Neural cell (in vitro differentiated cells): ENCODE data around the gene HIVEP1. TPM values are rescaled to one million over a fixed set of nuclear protein-coding genes. Genes with fewer than 3 reads are reported as not detected.

Experiments used
- H2AFZ ChIP-seq: fragments of 200-600, 300-800 bp; sonication (generic), shearing (Covaris generic); 2 replicates; pipeline ENCODE4 v1.6.0; 2014; ENCODE audit warnings: low read depth, mild to moderate bottlenecking, antibody characterized with exemption, low read length, moderate library complexity
- H3F3A ChIP-seq: fragments of 200-600 bp; shearing (Covaris generic); 2 replicates; pipeline ENCODE4 v1.6.1; 2016; ENCODE audit warnings: mild to moderate bottlenecking, moderate library complexity, mixed read lengths, antibody characterized with exemption, low read length; ENCODE audit not compliant: insufficient read depth, poor library complexity, severe bottlenecking
- H3K27ac ChIP-seq: fragments of 200-600, 300-800 bp; sonication (generic), shearing (Covaris generic); 2 replicates; pipeline ENCODE4 v1.5.1; 2014; ENCODE audit warnings: mild to moderate bottlenecking, low read length, moderate library complexity
- H3K27me3 ChIP-seq: fragments of 300-800, 200-600 bp; sonication (generic), shearing (Covaris generic); 2 replicates; pipeline ENCODE4 v1.6.0; 2014; ENCODE audit warnings: mild to moderate bottlenecking, low read depth, low read length, moderate library complexity; ENCODE audit not compliant: insufficient read depth
- H3K36me3 ChIP-seq: fragments of 300-800, 200-600 bp; sonication (generic), shearing (Covaris generic); 2 replicates; pipeline ENCODE4 v1.5.1; 2014; ENCODE audit warnings: mild to moderate bottlenecking, antibody characterized with exemption, low read length, moderate library complexity; ENCODE audit not compliant: insufficient read depth
- H3K4me2 ChIP-seq: fragments of 300-800, 200-600 bp; sonication (generic), shearing (Covaris generic); 2 replicates; pipeline ENCODE4 v1.6.0; 2014; ENCODE audit warnings: mild to moderate bottlenecking, low read length
- H3K4me3 ChIP-seq: fragments of 300-800, 200-600 bp; sonication (generic), shearing (Covaris generic); 2 replicates; pipeline ENCODE4 v1.5.1; 2014; ENCODE audit warnings: mild to moderate bottlenecking, low read length, moderate library complexity
- H3K79me2 ChIP-seq: fragments of 200-600 bp; shearing (Covaris generic); replicated peaks from 2 replicates; pipeline ENCODE4 v1.6.0; 2014; ENCODE audit warnings: mild to moderate bottlenecking, low read length, moderate library complexity; ENCODE audit not compliant: insufficient read depth
- H3K9ac ChIP-seq: fragments of 300-800, 200-600 bp; sonication (generic), shearing (Covaris generic); 2 replicates; pipeline ENCODE4 v1.6.1; 2016; ENCODE audit warnings: mild to moderate bottlenecking, low read length, mixed read lengths
- H3K9me2 ChIP-seq: fragments of 200-600 bp; shearing (Covaris generic); 2 replicates; pipeline ENCODE4 v1.6.1; 2016; ENCODE audit warnings: mild to moderate bottlenecking, low read length, mixed read lengths; ENCODE audit not compliant: insufficient read depth
- H3K9me3 ChIP-seq: fragments of 200-600, 300-800 bp; sonication (generic), shearing (Covaris generic); 2 replicates; pipeline ENCODE4 v1.6.1; 2016; ENCODE audit warnings: mild to moderate bottlenecking, mixed run types, low read length, moderate library complexity, mixed read lengths
- H4K20me1 ChIP-seq: fragments of 200-600 bp; shearing (Covaris generic); 2 replicates; pipeline ENCODE4 v1.6.1; 2016; ENCODE audit warnings: mild to moderate bottlenecking, mixed run types; ENCODE audit not compliant: insufficient read depth
- CTCF ChIP-seq: fragments of 450-650 bp; IDR thresholded peaks from 2 replicates; pipeline ENCODE4 v1.5.1; 2014; ENCODE audit warnings: antibody characterized with exemption, mild to moderate bottlenecking, moderate library complexity; ENCODE audit not compliant: poor library complexity, severe bottlenecking
- EP300 ChIP-seq: fragments of 450-650 bp; conservative IDR thresholded peaks from 2 replicates; pipeline ENCODE4 v1.6.1; 2014; ENCODE audit warnings: antibody characterized with exemption, mild to moderate bottlenecking, moderate library complexity; ENCODE audit not compliant: poor library complexity, severe bottlenecking
- EZH2 ChIP-seq: fragments of 200-600, 300-800 bp; shearing (Covaris generic), sonication (generic); IDR thresholded peaks from 2 replicates; pipeline ENCODE4 v1.6.1; 2014; ENCODE audit warnings: antibody characterized with exemption, low read length, borderline replicate concordance, mild to moderate bottlenecking; ENCODE audit not compliant: insufficient read depth, poor library complexity, severe bottlenecking
- MXI1 ChIP-seq: fragments of 450-650 bp; conservative IDR thresholded peaks from 2 replicates; pipeline ENCODE4 v1.6.1; 2014; ENCODE audit warnings: antibody characterized with exemption, mild to moderate bottlenecking; ENCODE audit not compliant: poor library complexity, severe bottlenecking
- POLR2AphosphoS5 ChIP-seq: IDR thresholded peaks from 2 replicates; pipeline ENCODE4 v1.6.1; 2012
- RAD21 ChIP-seq: fragments of 450-650 bp; conservative IDR thresholded peaks from 2 replicates; pipeline ENCODE4 v1.6.1; 2014; ENCODE audit warnings: antibody characterized with exemption, mild to moderate bottlenecking, moderate library complexity
- SMC3 ChIP-seq: fragments of 450-650 bp; conservative IDR thresholded peaks from 2 replicates; pipeline ENCODE4 v1.6.1; 2014; ENCODE audit warnings: antibody characterized with exemption, mild to moderate bottlenecking, moderate library complexity; ENCODE audit not compliant: poor library complexity
- TAF1 ChIP-seq: IDR thresholded peaks from 2 replicates; pipeline ENCODE4 v1.6.1; 2012; ENCODE audit warnings: low read depth
- polyA plus RNA-seq: library from polyadenylated mRNA; depleted of rRNA; stranded (reverse); fragments of >200 nt; gene quantifications from 2 replicates; pipeline ENCODE4 v1.2.3, GENCODE V29; 2014
- TF ChIP-seq, protein P1 (sequence below): IDR thresholded peaks from 2 replicates; pipeline ENCODE4 v1.6.1; 2012; ENCODE audit warnings: borderline replicate concordance

Gene HIVEP1
- polyA plus RNA-seq, 1 donor from 2014 or later = 3.6 TPM

- TF ChIP-seq, protein P1, sequence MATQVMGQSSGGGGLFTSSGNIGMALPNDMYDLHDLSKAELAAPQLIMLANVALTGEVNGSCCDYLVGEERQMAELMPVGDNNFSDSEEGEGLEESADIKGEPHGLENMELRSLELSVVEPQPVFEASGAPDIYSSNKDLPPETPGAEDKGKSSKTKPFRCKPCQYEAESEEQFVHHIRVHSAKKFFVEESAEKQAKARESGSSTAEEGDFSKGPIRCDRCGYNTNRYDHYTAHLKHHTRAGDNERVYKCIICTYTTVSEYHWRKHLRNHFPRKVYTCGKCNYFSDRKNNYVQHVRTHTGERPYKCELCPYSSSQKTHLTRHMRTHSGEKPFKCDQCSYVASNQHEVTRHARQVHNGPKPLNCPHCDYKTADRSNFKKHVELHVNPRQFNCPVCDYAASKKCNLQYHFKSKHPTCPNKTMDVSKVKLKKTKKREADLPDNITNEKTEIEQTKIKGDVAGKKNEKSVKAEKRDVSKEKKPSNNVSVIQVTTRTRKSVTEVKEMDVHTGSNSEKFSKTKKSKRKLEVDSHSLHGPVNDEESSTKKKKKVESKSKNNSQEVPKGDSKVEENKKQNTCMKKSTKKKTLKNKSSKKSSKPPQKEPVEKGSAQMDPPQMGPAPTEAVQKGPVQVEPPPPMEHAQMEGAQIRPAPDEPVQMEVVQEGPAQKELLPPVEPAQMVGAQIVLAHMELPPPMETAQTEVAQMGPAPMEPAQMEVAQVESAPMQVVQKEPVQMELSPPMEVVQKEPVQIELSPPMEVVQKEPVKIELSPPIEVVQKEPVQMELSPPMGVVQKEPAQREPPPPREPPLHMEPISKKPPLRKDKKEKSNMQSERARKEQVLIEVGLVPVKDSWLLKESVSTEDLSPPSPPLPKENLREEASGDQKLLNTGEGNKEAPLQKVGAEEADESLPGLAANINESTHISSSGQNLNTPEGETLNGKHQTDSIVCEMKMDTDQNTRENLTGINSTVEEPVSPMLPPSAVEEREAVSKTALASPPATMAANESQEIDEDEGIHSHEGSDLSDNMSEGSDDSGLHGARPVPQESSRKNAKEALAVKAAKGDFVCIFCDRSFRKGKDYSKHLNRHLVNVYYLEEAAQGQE = peak; percentile 48
- TF ChIP-seq SMC3 (peak; percentile 49), MXI1 (peak; percentile 70), POLR2AphosphoS5 (peak; percentile 84), EZH2 (no peak), CTCF (no peak), EP300 (peak; percentile 93), RAD21 (peak; percentile 57), TAF1 (no peak)
- H3K4me2 ChIP-seq = peak overlapping the region; percentile 89
- H4K20me1 ChIP-seq = no peaks in the 10 kb centered on the region
- no peaks in the 10 kb centered on the region for H3K9me3 ChIP-seq
- H3K27me3 ChIP-seq = no peaks in the 10 kb centered on the region
- H3K79me2 ChIP-seq = peaks cover 31% of the 10 kb centered on the region
- peak overlapping the region; percentile 57 for H2AFZ ChIP-seq
- no peaks in the 10 kb centered on the region for H3F3A ChIP-seq
- peak overlapping the region; percentile 88 for H3K27ac ChIP-seq
- no peaks in the 10 kb centered on the region for H3K36me3 ChIP-seq
- H3K9ac ChIP-seq = peak overlapping the region; percentile 63
- H3K4me3 ChIP-seq = peak overlapping the region; percentile 64
- H3K9me2 ChIP-seq = no peaks in the 10 kb centered on the region
Observed at GRCh38 chr6:12060780-12061609, 48.9 kb downstream of the HIVEP1 start.

DNA sequence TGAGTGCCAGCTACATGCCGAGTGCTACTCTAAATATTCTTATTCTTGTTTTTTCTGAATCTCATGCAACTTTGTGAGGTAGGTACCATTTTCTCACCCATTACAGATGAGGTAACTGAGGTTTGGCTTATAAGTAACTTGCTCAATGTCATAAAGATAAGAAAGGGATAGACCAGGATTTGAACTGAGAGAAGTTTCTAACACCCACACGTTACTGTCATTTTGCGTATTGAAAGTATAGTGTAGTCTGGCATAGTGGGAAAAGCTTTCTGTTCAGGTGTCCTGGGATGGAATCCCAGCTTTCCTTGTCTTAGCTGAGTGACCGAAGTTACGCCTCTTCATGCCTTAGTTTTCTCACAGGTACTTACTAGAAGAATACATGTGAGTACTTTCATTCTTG is 50.5 kb downstream of the HIVEP1 start:
- Histone ChIP-seq H3K27ac (no peak overlapping the region), H4K20me1 (no peaks in the 10 kb centered on the region), H3K27me3 (no peaks in the 10 kb centered on the region), H3K36me3 (no peaks in the 10 kb centered on the region), H3K4me2 (no peak overlapping the region), H3K4me3 (no peak overlapping the region), H3K79me2 (peaks cover 39% of the 10 kb centered on the region), H3K9me3 (no peaks in the 10 kb centered on the region), H3K9me2 (no peaks in the 10 kb centered on the region), H3F3A (no peaks in the 10 kb centered on the region), H2AFZ (no peak overlapping the region), H3K9ac (no peak overlapping the region)
- no peak for TF ChIP-seq CTCF
- TF ChIP-seq MXI1 = no peak
- no peak for TF ChIP-seq POLR2AphosphoS5
- no peak for TF ChIP-seq EZH2
- TF ChIP-seq RAD21 = no peak
- TF ChIP-seq, protein P1 = no peak
- no peak for TF ChIP-seq SMC3
